Keratinocyte (primary cell): ENCODE results near the gene CCDC158.

Experiments
- CTCF ChIP-seq, 3 experiments: IDR thresholded peaks in 1 of 3; conservative IDR thresholded peaks in 1 of 3; optimal IDR thresholded peaks in 1 of 3; 2 replicates in 2 of 3; 3 replicates in 1 of 3; pipeline versions ENCODE3 to v1.5.1; 2011; ENCODE audit warnings: low read length in 3 of 3, mild to moderate bottlenecking in 3 of 3, moderate library complexity in 2 of 3, control low read depth in 1 of 3, inconsistent platforms in 1 of 3; ENCODE audit not compliant: insufficient read depth in 2 of 3; ENCODE audit errors: extremely low read depth in 1 of 3
- EZH2 ChIP-seq: IDR thresholded peaks from one replicate; pipeline ENCODE4 v1.6.1; 2012; ENCODE audit warnings: inconsistent platforms, mild to moderate bottlenecking, low read length, moderate library complexity

- TF ChIP-seq CTCF (optimal IDR thresholded peaks at IDR 0.05 in 1 of 3, IDR thresholded peaks at IDR 0.05 in 1 of 3, conservative IDR thresholded peaks at IDR 0.05 in 1 of 3; ENCODE audit: extremely low read depth in 1 of 3, insufficient read depth in 2 of 3, low read length in 3 of 3) = no peak
- no peak for TF ChIP-seq EZH2
Measured at GRCh38 chr4:76334885-76335284, 86.1 kb downstream of the CCDC158 start.
